AG20443 (cell line): ENCODE measurements around the gene USP49.
A peak's percentile ranks its signal among the peaks of the same experiment; 100 is the strongest.

ENCODE experiments used
- DNase-seq: peaks from one replicate; pipeline ENCODE4 v3.0.0; 2012; ENCODE audit warnings: low spot score, mixed read lengths

USP49 gene

DNA sequence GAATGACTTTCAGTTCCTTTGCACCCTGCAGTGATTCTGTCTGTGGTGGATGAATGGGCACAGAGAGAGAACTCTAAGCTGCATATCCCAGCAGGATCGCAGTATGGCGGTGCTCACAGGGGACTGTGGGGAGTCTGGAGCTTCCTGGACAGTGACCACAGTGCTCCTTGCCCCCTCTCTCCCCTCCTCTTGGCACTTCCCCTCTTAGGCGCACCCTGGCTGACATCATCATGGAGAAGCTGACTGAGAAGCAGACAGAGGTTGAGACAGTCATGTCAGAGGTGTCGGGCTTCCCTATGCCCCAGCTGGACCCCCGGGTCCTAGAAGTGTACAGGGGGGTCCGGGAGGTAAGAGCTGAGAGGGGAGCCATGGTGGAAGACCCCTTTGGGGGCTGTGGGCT is 34.7 kb upstream of the USP49 start:
- DNase-seq: no peak

DNA sequence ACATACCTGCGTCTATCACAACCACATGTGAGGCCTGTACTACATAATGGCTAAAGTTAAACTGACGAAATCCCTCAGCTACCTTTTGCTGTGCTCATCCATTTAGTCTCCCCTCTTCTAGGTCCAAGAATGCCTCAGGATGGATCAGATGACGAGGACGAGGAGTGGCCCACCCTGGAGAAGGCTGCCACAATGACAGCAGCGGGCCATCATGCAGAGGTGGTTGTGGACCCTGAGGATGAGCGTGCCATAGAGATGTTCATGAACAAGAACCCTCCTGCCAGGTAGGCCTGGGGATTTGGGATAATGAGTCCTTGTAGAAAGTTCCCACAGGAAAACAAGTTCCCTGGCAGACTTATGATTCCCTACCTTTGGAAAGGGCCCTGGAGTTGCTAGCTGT is 32.1 kb upstream of the USP49 start:
- DNase-seq: no peak

DNA sequence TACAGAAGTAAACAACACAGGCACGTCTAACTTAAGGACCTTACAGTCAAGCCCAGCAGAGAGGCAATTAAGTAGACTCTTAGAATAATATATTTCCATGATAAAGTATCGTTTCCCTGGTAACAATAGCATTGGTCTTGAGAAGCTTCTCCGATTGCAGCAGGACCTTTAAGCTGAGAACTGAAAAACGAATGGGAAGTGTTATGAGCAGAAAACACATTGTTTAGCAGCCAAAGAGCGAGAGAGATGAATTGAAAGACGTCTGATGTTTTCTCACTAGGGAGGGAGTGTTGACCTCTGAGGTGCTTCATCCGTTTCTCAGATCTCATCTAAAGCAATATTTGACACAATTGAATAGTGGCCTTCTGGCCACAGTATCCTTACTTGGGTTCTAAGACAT is 27.0 kb upstream of the USP49 start:
- no peak for DNase-seq

DNA sequence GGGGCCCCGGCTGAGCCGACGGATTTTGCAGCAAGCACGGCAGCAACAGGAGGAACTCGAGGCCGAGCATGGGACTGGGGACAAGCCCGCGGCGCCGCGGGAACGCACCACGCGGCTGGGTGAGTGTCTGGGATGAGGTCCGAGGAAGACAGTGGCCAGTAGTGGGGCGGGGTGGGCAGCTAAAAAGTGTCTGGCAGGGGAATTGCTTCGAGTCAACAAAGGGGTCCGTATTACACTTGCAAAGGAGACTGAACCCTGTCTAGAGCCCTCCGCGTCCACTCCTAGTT is 26.5 kb upstream of the USP49 start:
- DNase-seq: no peak

DNA sequence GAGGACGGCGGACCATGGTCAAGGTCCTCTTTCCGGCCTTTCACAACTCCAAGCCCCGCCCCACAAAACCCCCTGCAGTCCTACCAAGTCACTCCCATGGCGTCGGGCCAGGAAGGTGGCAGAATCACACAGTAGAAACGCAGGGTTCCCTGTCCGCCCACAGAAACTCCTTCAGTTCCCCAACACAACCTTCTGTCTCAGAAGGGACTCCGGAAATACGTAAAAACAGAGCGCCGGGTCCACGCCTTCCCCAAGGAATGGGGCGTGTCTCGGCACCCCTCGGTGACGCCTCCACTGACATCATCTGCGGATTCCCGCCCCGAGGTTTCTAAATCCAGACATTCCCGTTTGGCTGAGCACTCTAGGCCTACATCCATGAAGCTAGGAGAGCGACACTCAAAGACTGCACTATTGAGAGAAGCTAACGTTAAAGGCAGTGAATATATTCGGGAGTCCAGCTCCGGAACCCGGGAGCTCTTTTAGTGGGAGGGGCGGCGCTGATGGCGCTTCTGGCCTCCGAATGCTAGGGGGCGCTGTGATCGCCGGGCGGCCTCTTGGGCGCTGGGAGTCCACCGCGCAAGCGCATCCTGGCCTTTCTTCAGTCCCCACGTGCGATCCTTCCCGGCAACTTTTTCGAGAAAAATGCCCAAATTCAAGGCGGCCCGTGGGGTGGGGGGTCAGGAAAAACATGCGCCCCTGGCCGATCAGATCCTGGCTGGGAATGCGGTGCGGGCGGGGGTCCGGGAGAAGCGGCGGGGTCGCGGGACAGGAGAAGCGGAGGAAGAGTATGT is 25.9 kb upstream of the USP49 start, which contains the start of the genes BYSL and MED20:
BYSL (plus strand) TSS at position 579 of the 791 bp plus-strand sequence; CDS start at position 643, 64 bp downstream.
MED20 (minus strand) TSS at position 219 of the 791 bp plus-strand sequence; CDS start at position 98, 121 bp downstream.
- peak; percentile 96 for DNase-seq

DNA sequence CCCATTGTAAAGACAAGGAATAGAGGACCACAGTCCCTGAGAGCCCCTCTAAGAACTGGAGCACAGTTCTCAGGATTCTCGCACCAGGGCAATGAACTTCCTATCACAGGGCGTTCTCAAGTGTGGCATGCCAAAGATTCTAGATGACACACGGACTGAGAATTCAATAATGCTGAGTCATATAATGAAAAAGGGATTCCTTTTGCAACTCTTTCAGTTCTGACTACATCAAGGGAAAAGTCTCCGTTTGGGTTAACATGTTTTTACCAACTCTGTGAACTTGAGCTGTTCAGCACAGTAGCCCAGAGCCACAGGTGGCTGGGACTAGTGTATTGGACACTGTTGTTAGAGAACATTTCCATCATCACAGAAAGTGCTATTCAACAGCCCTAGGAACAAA is 22.4 kb upstream of the USP49 start:
- peak; percentile 89 for DNase-seq

DNA sequence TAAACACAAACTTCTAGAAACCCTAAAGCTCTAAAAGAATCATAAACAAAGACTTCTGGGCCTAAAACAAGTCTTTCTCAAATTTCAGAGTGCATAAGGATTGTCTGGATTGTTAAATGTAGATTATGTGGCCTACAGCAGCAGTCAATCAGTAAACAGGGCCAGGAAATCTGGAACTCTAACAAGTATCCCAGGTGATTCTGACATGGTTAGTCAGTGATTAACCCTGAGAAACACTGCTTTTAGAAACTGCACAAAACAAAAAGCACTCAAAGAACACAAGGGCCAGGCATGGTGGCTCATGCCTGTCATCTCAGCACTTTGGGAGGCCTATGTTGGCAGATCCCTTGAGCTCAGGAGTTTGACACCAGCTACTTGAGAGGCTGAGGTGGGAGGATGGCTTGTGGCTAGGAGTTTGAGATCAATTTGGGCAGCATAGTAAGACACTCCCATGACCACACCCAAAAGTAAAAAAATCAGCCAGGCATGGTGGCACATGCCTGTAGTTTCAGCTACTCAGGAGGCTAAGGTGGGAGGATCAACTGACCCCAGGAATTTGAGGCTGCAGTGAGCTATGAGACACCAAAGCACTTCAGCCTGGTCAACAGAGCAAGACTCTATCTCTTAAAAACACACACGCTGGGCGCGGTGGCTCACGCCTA is 19.8 kb upstream of the USP49 start:
- no peak for DNase-seq

DNA sequence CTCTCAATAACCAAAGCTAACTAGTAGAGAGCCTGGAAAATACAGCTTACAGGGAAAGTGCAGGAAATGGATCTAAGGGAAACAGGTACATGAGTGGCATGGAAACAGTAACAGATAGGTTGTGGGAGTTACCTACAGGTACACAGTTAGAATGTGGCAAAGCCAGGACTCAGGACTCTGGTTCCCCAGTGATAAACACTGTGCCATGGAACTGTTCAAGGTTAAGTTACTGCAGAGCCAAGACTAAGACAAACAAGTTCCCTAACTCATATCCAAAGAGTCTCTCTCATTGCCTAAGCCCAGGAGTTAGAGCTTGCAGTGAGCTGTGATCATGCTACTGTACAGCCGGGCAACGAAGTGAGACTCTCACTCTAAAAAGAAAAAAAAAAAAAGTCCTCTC is 19.2 kb upstream of the USP49 start:
- no peak for DNase-seq

DNA sequence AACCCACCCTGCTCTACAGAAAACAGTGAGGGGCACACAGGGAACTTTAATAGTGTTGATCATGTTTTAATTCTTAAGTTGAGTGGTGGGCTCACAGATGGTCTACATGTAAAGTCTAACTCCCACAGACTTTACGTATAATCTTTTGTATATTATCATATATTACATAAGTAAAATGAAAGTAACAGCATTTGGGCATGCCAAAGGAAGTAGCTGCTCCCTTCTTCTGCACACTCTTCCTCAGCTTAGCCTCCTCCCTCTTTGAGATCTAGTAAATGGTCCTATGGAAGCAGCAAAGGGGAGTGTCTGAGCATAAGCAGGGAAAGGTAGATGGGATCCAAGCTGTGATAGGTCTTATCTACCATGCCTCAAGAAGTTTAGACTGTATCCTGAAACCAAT is 14.6 kb upstream of the USP49 start:
- no peak for DNase-seq

DNA sequence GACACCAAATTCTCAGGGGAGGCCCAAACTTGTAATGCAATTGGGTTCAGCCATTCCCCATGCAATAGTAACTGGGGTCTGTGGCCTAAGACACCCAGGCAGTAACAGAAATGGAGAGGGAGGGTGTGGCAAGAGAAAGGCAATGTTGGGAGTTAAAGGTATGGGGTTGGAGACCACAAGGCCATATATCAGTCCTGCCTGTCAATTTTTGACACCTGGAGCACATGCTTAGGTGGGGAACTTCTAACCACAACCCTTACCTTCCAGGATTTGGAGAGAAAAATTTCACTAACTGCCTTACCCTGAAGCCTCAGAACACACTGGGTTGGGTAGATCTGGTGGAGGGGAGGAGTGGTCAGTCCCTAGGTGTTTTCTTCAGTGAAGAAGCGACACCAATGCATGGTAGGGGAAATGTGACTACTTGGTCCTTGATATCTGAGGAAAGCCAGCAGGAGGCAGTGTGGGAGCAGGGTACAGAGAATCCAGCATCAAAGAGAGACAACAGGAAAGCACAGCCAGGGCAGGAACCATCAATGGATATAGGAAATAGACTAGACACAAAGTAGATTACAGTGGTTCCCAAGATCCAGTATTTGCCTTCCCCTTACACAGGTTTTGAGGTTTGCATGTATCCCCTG is 6.8 kb upstream of the USP49 start:
- peak; percentile 25 for DNase-seq

DNA sequence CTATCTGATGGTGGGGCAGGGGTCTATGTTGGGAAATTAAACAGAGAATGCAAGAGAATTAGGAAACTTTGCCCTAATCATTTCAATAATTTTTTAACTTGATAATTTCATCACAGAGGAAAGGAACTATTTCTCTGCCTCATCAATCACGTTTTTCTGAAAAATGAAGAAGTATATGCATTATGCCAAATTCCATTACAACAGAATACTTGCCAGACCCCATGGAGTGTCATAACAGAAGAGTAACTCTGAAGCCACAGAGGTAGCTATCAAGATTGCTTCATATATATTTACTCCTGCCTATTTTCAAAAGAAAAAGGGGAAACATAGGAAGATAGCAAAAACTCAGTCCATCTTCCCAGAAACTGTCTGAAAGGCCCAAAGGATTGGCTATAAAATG is 5.7 kb upstream of the USP49 start:
- no peak for DNase-seq

DNA sequence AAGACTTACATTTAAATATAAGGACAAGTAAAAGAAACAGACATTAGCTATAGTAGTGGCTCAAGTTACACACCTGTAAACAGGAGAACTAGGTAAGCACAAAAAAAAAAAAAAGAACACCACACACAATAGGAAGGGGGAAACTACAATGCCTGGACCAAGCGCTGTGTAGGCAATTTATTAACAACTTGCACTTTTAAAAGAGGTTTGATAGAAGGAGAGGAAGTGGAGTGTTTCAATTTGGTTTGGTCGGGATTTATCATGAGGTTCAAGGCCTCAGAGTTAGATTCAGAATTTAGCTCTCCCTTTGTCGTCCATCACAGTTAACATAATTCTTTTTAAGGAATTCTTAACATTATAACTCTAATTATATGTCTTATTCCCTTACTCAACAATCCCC is 1.1 kb upstream of the USP49 start:
- DNase-seq: no peak

DNA sequence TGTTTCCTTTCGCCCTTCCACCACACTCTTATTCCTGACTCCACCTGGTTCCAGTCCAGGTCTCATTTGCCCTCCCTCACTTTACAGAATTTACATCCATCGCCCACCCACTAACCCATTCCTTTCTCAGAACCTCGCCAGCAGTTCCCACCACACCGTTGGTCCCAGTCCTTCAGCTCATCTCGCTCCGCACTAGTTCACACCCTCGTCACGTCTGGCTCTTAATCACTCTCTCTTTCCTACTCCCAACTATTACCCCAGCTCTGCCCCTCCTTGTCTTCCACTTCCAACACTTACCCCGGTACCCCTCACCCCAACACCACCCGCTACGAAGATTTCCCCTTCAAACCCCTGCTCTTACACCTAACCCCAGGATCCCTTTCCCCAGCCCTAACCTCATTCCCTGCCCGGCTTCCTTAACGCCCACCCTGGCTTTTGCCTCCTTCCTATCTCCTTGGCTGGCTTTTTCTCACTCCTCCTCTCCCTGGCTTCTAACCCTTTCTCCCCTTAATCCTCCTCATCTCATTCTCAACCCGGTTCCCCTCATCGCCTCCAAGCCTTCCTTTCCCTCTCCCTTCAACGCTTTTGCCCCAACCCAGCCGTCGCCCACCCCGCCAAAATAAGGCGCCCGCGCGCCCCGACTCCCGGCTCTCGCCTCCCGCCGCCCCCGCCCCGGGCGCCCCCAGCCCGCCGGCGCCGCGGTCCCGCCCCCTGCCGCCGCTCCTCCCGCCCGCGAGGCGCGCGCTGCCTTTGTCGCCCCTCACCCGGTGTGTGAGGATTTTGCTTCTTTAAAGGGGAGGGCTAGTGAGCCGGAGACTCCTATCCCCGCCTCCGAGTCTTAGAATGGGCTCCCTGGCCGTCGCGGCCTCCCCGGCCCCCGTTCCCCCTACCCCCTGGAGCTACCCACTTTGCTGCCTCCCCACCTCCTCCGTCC is 542 bp downstream of the USP49 start:
- DNase-seq: no peak

DNA sequence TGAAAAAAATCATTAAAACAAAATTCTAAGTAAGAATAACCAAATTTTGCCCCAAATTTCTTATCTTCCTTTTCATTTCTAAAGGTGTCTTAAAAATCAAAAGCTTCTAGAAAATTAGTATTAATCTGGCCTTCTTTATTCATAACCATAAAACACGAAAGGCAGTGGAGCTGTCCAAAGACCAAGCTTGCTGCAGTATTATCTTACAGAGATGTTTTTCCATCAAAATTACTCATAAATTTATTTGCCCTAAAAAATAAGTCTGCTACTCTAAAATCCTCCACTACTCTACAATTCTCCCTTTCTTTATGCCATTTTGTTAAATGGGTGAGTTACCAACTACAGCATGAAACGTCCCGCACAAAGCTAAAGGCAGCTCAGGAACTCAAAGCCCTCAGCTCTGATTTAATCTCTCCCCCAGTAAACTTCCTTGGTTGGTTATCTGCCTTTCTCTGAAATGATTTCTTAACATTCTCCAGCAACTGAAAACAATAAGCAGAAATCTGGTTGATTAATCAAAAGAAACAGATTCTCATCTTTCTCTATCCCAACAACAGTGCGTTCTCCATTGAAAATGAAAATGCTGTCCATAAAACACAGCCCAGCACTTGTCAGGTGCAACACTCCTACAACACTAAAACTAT is 2.1 kb downstream of the USP49 start:
- DNase-seq: no peak

DNA sequence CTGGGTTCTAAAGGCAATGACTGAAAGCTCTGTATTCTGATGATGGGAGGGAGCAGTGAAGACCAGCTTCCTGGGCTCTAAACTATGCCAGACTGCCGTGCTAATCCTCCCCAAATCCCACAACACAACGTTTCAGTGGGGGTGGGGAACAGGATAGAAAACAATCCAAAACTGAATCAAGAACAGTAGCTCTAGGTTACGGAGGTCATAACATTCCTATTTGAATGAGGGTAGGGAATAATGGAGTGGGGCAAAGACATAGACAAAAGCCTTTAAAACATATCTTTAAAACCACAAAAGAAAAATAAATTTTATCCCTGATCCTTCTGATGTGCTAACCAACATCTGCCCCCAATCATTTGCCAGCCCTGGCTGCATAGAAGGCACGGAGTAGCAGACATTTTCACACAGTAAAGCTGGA is 7.8 kb downstream of the USP49 start:
- DNase-seq: peak; percentile 26

DNA sequence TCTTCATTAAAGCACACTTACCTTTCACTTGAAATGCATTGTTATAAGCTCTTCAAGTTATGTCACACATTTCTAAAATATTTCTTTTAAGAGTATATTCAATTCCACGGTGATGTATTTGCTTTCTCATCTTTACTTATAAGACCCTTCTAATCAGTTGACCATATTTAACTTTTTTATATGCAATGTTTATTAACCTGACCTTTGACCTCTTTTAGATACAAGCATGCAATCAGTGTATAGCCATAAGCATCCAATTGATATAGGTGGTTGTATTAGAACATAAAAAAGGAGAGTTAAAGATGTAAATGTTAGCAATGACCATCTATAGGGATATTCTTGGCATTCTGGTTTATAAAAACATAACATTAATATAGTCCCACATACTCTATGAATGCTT is 9.2 kb downstream of the USP49 start:
- DNase-seq: no peak

DNA sequence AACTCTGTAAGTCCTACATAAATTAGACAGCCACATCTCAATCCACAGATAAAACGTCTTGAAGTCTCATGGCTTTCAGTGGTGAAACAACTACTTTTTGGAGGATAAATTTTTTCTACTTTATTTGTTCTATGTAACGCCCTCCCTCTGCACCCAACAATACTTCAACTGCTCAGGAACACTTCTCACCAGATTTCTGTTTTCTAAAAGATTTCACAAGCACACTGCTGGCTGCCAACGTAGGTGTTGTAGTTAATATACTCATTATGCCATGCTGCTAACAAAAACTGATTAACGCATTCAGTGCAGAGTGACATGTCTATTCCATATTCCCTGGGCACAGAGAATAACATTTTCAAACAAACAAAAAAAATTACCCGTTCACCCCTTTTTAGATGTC is 10.2 kb downstream of the USP49 start:
- no peak for DNase-seq

DNA sequence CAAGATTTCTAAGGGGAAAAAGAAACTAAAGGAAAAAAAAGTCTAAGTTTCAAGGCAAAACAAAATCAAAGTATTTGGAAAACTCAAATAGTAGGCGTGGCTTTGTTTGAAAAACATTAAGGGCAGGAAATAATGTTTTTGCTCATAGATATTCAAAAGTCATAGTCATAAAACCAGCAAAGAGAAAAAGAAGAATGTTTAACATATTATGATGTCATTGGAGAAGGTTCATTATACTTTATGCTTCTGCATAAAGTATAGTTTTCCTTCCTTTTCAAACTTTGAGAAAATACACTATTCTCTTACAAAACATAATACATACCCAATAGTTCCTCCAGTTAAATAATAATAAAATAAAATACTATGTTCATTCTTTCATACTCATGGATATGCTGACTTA is 13.7 kb downstream of the USP49 start:
- DNase-seq: no peak

DNA sequence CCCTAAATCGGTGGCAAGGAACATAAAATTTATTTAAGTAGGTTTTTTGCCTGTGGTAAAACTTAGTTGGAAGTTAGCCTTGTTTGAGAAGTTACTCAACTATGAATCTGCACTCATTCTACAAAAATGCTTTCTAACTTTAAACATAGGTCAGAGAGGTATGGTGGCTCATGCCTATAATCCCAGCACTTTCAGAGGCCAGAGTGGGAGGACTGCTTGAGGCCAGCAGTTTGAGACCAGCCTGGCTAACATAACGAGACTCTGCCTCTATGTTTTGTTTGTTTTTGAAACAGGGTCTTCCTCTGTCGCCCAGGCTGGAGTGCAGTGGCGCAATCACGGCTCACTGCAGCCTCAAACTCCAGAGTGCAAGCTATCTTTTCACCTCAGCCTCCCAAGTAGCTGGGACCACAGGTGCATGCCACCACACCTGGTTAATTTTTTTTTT is 16.2 kb downstream of the USP49 start:
- DNase-seq: peak; percentile 48

DNA sequence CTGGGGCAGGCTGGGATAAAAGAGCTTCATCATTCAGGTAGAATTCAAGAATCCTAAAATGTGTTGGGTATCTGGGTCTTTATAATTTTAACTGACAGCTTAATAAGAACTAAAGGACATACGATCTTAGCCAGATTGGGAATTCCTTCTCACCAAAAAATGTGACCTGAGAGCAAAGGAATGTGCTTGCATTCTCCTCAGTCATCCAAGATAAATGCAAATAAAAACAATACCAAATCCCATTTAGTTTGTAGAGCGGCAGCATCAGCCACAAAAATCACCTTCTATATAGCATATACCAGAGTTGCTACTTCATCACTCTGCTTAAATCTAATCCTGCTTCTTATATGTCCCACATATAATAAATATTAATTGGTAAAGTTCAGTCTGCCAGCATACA is 16.9 kb downstream of the USP49 start:
- DNase-seq: peak; percentile 45

DNA sequence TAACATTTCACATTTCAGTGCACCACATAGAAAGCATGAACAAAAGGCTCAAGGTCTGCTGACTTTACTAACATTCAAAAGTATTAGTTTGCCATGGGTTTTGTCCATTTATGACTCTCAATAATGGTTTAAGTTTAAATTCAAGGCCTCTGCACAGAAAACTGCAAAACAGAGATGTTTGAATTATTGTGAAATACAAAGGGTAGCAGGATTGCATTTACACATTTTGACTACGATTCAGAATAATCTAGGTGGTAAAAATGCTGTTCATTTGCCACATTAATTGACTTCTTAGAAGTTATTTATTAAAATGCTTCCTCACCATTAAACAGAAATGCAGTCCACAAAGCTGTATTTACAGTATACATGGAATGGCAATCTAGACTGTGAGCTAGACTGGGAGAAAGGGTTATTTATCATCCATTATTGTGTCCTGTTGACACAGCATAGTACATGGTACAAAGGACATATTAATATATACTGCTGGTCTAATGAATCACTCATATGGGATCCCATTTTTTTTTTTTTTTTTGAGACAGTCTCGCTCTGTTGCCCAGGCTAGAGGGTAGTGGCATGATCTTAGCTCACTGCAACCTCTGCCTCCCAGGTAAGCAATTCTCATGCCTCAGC is 18.0 kb downstream of the USP49 start:
- DNase-seq: no peak
